SHP77 treated with DMSO at 0.1 percent for 48 hours (cell line): ENCODE measurements around the gene KLHL21.

Source experiments
- DNase-seq: peaks from one replicate; lab custom pipeline; 2025; lab: John Stamatoyannopoulos, UW

KLHL21 gene

GRCh38 chr1:6599141-6599975 is 3.3 kb downstream of the KLHL21 start:
- no peak for DNase-seq

GRCh38 chr1:6597777-6598131 is 4.9 kb downstream of the KLHL21 start:
- DNase-seq: no peak

DNA sequence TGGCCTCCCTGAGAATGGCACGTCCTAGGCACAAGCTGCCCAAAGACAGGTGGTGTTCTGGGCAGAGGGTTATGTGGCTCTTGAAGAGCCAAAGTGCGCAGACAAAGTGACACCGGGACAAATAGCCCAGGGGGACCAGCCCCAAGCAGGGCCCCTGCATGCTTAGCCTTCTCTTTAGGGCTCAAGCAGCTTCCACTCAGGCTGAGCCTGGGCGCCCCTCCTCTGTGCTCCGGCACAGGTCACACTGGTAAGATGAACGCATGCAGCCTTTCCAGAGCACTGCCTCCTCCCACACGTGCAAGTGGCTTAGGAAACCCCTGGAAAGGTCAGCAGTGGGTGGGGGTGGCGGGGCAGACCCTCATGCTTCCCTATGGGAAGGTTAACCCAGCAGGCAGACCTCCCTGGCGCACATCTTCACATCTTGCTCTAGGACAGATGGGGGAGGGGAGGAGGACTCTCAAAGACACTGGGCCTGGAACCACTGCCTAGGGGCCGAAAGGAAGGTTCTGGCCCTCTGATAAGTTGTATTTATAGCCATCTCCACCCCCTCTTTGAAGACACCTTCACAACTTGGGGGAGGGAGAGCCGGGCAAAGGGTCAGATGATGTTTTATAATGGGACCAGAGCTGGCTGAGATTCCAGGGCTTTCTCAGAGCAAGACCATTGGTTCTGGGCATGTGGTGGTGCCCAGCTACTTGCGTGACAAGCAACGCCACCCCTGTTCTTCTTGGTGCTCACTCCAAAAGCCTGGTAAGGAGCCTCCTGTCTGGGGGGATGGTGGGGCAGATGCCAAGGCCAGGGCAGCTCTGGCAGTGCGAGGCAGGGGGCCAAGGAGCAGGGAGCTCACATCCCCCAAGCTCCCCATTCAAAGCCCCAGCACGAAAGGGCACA is 5.5 kb downstream of the KLHL21 start:
- no peak for DNase-seq

DNA sequence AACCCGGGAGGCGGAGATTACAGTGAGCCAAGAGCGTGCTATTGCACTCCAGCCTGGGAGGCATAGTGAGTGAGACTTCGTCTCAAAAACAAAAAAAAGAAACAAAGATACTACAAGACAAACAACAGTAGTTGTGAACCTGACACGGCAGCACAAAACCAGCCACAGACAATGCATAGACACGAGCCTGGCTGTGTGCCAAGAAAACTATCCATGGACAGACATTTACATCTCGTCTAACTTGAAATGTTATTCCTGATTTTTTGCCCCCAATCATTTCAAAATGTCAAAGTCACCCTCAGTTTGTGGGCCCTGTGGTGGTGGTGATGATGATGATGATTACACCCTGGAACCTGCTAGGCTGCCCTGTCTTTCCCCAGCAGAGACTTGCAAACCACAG is 6.3 kb downstream of the KLHL21 start:
- DNase-seq: no peak

- no peak for DNase-seq
Observed at GRCh38 chr1:6594977-6595740, 7.5 kb downstream of the KLHL21 start.

GRCh38 chr1:6593810-6594209 is 8.9 kb downstream of the KLHL21 start:
- DNase-seq: no peak

DNA sequence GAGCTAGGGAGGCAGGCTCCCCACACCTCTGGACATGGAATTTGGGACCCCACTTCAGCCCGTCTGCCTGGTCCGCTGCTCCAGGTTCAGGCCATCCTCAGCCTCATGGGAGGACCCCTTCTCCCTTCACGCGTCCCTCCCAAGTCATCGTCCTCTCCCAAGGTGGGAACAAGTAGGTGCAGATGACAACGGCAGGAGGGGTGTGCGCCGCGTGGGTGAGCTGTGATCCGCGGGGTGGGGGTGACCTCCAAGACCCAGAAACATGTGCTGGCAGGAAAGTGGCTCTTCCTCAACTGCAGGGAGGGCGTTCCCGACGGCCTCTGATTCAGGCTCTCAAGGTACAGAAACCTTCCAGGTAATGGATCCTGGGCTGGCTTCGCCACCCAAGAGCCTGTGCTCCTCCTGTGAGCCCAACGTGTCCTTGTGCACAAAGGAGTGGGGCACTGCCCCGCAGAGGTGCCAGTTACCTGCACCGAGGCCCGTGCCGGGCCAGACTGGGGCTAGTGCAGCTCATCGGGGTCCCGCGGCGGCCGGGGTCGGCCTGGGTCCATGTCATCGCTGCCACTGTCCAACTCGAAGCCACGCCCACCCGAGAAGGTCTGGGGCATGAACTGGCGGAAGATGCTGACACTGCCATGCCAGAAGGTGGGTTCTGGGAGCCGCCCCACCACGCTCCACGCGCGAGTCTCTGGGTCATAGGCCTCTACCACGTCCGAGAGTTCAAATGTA is 9.6 kb downstream of the KLHL21 start:
- DNase-seq: no peak

DNA sequence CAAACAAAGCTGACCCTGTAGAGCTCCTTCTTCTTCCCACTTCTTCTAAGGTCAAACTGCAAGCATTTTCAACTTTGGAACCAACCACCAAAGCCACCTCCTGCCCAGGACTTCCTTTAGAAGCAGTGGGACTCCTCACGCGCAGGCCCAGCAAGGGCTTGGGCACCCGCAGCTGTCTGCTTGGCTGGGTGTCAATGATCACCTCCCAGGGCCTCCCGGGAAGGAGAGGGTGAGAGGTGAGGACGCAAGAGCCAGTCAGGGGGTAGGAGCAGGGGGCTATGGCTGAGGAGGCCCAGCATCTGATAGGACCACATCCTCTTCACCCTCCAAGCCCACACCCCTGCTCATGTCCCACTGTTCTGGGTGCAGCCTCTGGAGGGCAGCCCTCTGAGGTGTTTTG is 10.2 kb downstream of the KLHL21 start:
- DNase-seq: no peak

DNA sequence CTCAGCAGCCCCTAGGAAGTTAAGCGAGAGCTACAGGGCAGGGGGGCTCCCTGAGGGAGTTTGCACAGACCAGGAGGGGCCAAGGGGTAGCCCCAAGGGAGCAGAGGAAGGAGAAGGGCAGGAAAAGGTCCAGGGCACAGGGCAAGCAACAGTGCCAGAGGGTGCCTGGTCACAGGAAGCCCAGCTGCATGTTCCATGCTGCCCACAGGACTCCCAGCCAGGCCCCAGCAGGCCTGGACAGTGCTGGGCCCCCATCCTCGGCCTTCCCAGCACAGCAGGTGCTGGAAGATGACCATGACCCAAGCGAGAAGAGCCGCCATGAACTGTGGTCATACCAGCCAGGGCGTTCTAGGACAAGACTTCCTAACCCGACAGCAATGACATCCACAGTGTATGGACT is 11.0 kb downstream of the KLHL21 start:
- no peak for DNase-seq

- DNase-seq: no peak
Observed at GRCh38 chr1:6591222-6591621, 11.4 kb downstream of the KLHL21 start.

- no peak for DNase-seq
Observed at GRCh38 chr1:6590046-6590445, 12.6 kb downstream of the KLHL21 start.

DNA sequence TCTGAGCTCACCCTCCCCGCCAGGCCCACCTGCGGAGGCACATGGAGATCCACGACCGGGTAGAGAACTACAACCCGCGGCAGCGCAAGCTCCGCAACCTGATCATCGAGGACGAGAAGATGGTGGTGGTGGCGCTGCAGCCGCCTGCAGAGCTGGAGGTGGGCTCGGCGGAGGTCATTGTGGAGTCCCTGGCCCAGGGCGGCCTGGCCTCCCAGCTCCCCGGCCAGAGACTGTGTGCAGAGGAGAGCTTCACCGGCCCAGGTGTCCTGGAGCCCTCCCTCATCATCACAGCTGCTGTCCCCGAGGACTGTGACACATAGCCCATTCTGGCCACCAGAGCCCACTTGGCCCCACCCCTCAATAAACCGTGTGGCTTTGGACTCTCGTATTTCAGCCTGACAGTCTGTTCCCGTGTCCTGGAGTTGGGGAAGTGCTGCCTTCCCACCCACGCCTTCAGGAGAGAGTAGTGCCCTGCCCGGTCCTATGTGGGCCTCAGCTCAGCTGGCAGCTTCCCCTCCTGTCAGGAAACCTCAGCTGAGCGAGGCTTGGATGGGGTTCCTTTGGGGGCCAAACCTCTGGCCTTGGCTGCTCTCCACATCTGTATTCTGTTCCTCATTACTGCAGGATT is 13.7 kb downstream of the KLHL21 start:
- no peak for DNase-seq

- no peak for DNase-seq
Observed at GRCh38 chr1:6588128-6588892, 14.4 kb downstream of the KLHL21 start.

DNA sequence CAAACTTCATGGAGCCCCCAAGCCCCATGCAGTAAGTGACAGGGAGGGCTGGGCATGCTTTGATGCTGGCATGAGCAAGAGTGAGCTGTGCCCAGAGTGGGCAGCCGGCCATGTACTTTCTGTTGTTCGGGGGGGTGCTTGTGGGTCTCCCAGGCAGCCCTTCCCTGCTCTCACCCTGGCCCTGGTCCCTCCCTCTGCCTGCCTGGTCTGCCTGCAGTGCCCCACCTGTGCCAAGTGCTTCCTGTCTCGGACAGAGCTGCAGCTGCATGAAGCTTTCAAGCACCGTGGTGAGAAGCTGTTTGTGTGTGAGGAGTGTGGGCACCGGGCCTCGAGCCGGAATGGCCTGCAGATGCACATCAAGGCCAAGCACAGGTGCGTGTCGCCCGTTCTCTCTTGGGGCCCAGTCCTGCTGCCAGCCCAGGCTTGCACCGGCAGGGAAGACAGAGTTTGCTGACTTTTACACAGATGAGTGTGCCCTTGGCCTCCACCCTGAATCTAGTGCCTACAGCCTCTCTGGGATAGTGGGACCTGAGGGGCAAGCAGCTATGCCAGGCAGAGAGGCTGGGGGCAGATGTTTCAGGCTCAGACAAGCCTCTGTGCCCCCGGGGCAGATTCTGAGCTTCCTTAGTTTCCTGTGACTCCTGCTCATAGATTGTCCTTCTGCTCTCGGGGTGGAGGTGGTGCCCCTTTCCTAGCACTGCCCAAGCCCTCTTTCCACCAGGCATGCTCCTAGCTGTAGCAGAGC is 15.2 kb downstream of the KLHL21 start:
- DNase-seq: peak; percentile 26

GRCh38 chr1:6586404-6586816 is 16.3 kb downstream of the KLHL21 start:
- DNase-seq: no peak

- DNase-seq: no peak
Observed at GRCh38 chr1:6585841-6586240, 16.8 kb downstream of the KLHL21 start.

GRCh38 chr1:6585081-6585722 is 17.5 kb downstream of the KLHL21 start:
- no peak for DNase-seq

DNA sequence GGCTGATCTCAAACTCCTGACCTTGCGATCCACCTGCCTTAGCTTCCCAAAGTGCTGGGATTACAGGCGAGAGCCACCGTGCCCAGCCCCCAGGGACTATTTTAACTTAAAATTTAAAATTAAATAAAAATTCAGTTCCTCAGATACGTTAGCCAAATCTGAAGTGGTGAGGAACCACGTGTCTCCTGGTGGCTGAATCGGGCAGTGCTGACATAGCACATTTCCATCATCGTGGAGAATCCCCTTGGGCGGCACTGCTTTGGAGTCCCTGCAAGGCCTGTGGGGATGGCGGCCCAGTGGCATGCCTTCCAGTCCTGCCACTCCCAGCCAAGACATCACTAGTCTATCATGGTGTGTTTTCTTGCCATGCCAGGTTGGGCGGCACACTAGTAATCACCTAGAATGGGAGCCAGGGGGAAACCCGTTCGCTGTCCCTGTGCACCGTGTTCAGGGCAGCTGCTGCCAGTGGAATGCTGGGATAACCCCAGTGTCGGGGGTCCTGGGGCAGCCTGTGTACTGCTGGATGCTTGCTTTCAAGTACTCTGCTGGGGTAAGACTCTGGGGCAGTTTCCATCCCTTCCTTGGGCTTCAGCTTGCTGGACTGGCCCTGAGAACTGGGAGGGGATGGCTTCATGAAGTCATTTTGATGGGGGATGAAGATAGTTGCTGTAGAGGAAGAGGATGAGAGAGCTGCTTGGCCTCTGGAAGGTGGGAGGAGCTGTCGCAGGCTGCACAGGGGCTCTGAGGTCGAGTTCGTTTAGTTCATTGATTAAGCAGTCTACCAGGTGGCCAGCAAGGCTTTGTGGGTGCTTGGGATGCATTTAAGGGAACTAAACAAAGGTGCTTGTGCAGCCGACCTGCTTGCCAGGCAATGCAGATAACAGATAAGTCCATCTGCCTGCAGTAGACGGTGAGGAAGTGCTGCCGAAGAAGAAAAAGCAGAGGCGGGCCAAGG is 18.3 kb downstream of the KLHL21 start:
- DNase-seq: no peak
